Measurements from ENCODE around the gene GPR176.

DNA sequence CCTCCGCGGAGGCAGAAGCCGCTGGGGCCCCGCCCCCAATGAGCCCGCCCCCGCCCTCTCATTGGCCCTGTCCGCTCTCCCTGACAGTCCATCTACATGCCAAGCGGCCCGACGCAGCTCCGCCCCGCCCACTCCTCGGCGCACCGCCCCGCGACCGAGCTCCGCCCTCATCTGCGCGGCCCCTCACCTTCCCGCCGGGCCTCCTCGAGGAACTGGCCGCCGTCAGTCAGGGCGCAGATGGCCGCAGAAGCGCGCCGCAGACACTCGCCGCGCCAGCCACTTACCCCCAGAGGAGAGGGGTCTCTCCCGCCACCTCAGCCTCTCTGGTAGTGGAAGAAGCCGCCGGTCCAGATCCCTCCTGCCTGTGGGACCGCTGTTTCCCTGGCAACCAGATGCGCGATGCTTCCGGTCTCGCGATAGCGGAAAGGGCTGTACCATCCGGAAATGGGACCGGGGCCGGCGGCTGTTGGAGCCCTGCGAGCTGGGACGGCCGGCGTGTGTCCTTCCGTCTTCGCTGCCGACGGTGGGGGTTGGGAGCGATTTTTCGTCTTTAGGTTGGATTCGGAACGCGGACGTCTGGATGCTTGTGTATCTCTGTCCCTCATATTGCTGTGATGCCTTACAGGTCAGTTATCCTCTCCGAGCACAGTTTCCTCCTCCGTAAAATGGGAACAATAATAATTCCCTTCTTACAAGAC, 137.5 kb downstream of the GPR176 start, which contains the start of gene FSIP1:
- TF ChIP-seq, protein P1, sequence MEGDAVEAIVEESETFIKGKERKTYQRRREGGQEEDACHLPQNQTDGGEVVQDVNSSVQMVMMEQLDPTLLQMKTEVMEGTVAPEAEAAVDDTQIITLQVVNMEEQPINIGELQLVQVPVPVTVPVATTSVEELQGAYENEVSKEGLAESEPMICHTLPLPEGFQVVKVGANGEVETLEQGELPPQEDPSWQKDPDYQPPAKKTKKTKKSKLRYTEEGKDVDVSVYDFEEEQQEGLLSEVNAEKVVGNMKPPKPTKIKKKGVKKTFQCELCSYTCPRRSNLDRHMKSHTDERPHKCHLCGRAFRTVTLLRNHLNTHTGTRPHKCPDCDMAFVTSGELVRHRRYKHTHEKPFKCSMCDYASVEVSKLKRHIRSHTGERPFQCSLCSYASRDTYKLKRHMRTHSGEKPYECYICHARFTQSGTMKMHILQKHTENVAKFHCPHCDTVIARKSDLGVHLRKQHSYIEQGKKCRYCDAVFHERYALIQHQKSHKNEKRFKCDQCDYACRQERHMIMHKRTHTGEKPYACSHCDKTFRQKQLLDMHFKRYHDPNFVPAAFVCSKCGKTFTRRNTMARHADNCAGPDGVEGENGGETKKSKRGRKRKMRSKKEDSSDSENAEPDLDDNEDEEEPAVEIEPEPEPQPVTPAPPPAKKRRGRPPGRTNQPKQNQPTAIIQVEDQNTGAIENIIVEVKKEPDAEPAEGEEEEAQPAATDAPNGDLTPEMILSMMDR (IDR thresholded peaks at IDR 0.05), result no peak
- no peak for TF ChIP-seq POLR2A (IDR thresholded peaks at IDR 0.05)
